Activated CD8-positive, alpha-beta T cell treated with anti-CD3 and anti-CD28 coated beads, Interleukin-2, amount 10 ng/mL, durations not matched to agents 7 days and 5 days (primary cell): ENCODE measurements around the gene ATP8B4. TPM values are rescaled to one million over a fixed set of nuclear protein-coding genes. Genes with fewer than 3 reads are reported as not detected.

Experiments used
- ATAC-seq: fragments of 150-1000 bp; cut with Tn5 transposase; one replicate; pipeline ENCODE4 v1.10.0; 2021; ENCODE audit warnings: moderate library complexity
- CTCF ChIA-PET: fragments of 350-600 bp; sonication (Branson Sonifier 250); formaldehyde crosslinking; loops from one replicate; lab custom pipeline; 2021; ENCODE audit warnings: antibody characterized with exemption; lab: Charles Lee
- POLR2A ChIA-PET: fragments of 350-600 bp; sonication (Branson Sonifier 250); formaldehyde crosslinking; loops from one replicate; lab custom pipeline; 2021; ENCODE audit warnings: antibody characterized with exemption; lab: Charles Lee
- DNase-seq: peaks from one replicate; pipeline ENCODE4 v3.0.0-alpha.2; 2020
- H3K27ac Mint-ChIP-seq: one replicate; pipeline ENCODE4 v1.8.0; 2021; ENCODE audit warnings: mild to moderate bottlenecking, mixed read lengths
- H3K27me3 Mint-ChIP-seq: one replicate; pipeline ENCODE4 v1.8.0; 2021; ENCODE audit warnings: low read depth, mixed read lengths
- H3K36me3 Mint-ChIP-seq: one replicate; pipeline ENCODE4 v1.8.0; 2021; ENCODE audit warnings: low read depth, mixed read lengths
- H3K4me1 Mint-ChIP-seq: one replicate; pipeline ENCODE4 v1.8.0; 2021; ENCODE audit warnings: low read depth, mixed read lengths
- H3K4me3 Mint-ChIP-seq: one replicate; pipeline ENCODE4 v1.8.0; 2021; ENCODE audit warnings: mild to moderate bottlenecking, mixed read lengths
- H3K9me3 Mint-ChIP-seq: one replicate; pipeline ENCODE4 v1.8.0; 2022; ENCODE audit warnings: mixed read lengths; ENCODE audit not compliant: insufficient read depth
- total RNA-seq, 2 experiments: library from RNA; stranded (reverse); gene quantifications; one replicate each; pipeline ENCODE4 v1.2.3, GENCODE V29; 2021

The ATP8B4 gene
- total RNA-seq, 2 experiments from 2014 or later: 35.9 to 39.2 TPM

- Mint-ChIP-seq H3K4me3 (no peak overlapping the region), H3K4me1 (peaks cover 14% of the 10 kb centered on the region), H3K9me3 (no peaks in the 10 kb centered on the region), H3K27ac (no peak overlapping the region), H3K36me3 (no peaks in the 10 kb centered on the region), H3K27me3 (peaks cover 7% of the 10 kb centered on the region)
- ChIA-PET CTCF (interaction anchor here (0.6 to 2.2 kb wide), 2 partner anchors 100 to 165 kb away, joined by 4 to 10 read pairs; no protein-coding TSS in a partner anchor), POLR2A (interaction anchor here (0.6 kb wide), 1 partner anchor 165 kb away, joined by 7 read pairs; no protein-coding TSS in a partner anchor)
- DNase-seq (no peak), ATAC-seq (no peak)
Observed at GRCh38 chr15:50150349-50150748, 31.3 kb upstream of the ATP8B4 start.

GRCh38 chr15:50149090-50149489, 30.1 kb upstream of the ATP8B4 start:
- Mint-ChIP-seq H3K4me3 (no peak overlapping the region), H3K4me1 (peaks cover 25% of the 10 kb centered on the region), H3K9me3 (no peaks in the 10 kb centered on the region), H3K36me3 (peaks cover 2% of the 10 kb centered on the region), H3K27me3 (peaks cover 7% of the 10 kb centered on the region), H3K27ac (no peak overlapping the region)
- ChIA-PET POLR2A (no interaction called here), CTCF (interaction anchor here (1.5 to 2.2 kb wide), 2 partner anchors 167 kb away, joined by 8 to 10 read pairs; no protein-coding TSS in a partner anchor)
- no peak for ATAC-seq
- no peak for DNase-seq

DNA sequence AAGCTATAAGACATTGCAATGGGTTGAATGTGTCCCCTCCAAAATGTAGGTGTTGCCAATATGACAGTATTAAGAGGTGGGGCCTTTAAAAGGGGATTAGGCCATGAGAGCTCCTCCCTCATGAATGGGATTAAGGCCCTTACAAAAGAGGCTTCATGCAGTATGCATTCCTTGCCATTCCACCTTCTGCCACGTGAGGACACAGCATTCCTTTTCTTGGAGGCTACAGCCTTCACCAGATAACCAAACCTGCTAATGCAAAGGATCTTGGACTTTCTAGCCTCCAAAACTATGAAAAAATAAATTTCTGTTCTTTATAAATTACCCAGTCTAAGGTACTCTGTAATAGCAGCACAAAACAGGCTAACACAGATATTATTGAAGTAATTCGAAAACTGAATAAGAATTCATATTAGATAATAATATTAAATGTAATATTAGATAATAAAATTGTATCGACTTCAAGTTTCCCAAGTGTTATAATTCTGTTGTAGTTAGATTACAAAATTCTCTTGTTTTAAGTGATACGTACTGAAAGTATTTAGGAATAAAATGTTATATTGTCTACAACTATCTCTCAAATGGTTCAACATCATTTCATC, 29.4 kb upstream of the ATP8B4 start:
- CTCF ChIA-PET: interaction anchor here (1.5 kb wide), 1 partner anchor 168 kb away, joined by 8 read pairs; no protein-coding TSS in a partner anchor
- POLR2A ChIA-PET: interaction anchor here (0.6 kb wide), 1 partner anchor 109 kb away, joined by 3 read pairs; no protein-coding TSS in a partner anchor
- Mint-ChIP-seq H3K9me3 (no peaks in the 10 kb centered on the region), H3K27me3 (peaks cover 5% of the 10 kb centered on the region), H3K36me3 (peaks cover 2% of the 10 kb centered on the region), H3K27ac (no peak overlapping the region), H3K4me1 (peaks cover 27% of the 10 kb centered on the region), H3K4me3 (no peak overlapping the region)
- DNase-seq (no peak), ATAC-seq (no peak)

DNA sequence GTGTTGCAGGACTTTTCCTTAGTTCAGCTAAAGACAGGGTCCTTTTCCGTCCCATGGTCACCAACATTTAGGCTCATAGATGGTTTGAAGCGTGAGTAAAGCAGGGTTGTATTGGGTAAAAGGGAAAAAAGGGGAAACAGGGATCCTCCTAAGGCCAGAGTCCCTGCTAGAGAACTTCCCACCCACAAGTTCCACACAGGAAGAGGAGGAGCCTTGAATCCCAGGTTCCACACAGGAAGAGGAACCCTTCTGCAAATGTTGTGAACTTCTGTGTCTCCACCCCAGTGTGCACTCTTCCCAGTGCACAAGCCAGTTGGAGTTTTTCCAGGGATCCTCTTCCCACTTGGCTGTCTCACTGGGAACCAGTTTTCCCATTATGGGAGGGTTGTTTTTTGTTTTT, 27.6 kb upstream of the ATP8B4 start:
- ChIA-PET CTCF (interaction anchor here (1.1 to 2.7 kb wide), 5 partner anchors 22 to 911 kb away, joined by 3 to 19 read pairs (median 5); partner anchors contain the start of gene FGF7), POLR2A (no interaction called here)
- Mint-ChIP-seq H3K4me3 (no peak overlapping the region), H3K27me3 (no peaks in the 10 kb centered on the region), H3K9me3 (no peaks in the 10 kb centered on the region), H3K36me3 (peaks cover 2% of the 10 kb centered on the region), H3K4me1 (peaks cover 30% of the 10 kb centered on the region), H3K27ac (no peak overlapping the region)
- ATAC-seq (no peak), DNase-seq (no peak)

DNA sequence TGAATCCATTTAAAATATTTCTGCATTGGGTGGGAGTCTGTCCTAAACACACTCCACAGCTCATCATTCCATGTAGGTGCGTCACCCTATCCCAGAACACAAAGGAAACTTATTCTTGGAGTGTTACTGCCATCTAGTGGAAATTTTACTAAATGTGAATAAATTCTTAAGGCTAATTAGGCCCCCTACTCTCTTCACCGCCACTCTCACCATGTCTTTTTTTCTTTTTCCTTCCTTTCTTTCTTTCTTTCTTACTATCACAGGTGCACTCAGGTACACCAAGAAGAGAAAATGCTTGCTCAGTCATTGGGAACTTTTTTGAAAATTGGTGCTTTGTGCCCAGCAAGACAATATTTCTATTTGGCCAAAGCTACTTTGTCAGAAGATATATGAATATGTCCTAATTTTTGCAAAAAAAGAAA, 26.4 kb upstream of the ATP8B4 start:
- CTCF ChIA-PET: interaction anchor here (0.8 to 2.7 kb wide), 25 partner anchors 10 to 1284 kb away, joined by 3 to 19 read pairs (median 4); partner anchors contain the start of gene FGF7
- ATAC-seq (peak; percentile 47), DNase-seq (no peak)
- Mint-ChIP-seq H3K4me3 (no peak overlapping the region), H3K4me1 (peaks cover 35% of the 10 kb centered on the region), H3K27me3 (no peaks in the 10 kb centered on the region), H3K36me3 (peaks cover 2% of the 10 kb centered on the region), H3K27ac (no peak overlapping the region), H3K9me3 (no peaks in the 10 kb centered on the region)
- POLR2A ChIA-PET: no interaction called here

DNA sequence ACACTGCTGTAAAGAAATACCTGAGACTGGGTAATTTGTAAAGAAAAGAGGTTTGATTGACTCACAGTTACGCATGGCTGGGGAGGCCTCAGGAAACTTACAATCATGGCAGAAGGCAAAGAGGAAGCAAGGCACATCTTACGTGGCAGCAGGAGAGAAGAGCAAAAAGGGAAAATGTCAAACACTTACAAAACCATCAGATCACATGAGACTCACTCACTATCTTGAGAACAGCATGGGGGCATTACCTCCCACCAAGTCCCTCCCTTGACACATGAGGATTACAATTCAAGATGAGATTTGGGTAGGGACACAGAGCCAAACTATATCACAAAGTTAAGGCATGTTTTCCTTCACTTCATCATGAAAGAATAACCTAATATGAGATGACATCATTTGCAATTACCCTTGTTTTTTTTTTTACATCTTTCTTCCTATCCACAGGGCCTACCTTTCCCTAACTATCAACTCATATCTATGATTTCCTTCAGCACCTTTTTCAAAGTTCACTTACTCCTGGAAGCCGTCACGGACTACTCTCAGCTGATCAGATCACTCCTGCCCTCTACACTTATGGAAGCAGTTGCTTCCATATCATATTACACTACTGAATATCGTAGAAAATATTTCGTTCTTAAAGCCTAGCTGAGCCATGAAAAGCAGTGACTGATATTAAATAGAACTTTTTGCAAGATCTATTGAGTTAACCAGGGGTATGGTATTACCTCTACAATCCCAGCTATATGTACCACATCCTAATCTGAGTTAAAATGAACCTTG, 25.5 kb upstream of the ATP8B4 start:
- ChIA-PET CTCF (interaction anchor here (0.8 to 2.7 kb wide), 22 partner anchors 9 to 1283 kb away, joined by 3 to 19 read pairs (median 4); partner anchors contain the start of gene FGF7), POLR2A (no interaction called here)
- Mint-ChIP-seq H3K36me3 (peaks cover 2% of the 10 kb centered on the region), H3K9me3 (no peaks in the 10 kb centered on the region), H3K27me3 (no peaks in the 10 kb centered on the region), H3K27ac (no peak overlapping the region), H3K4me3 (no peak overlapping the region), H3K4me1 (peaks cover 30% of the 10 kb centered on the region)
- no peak for DNase-seq
- ATAC-seq: no peak

DNA sequence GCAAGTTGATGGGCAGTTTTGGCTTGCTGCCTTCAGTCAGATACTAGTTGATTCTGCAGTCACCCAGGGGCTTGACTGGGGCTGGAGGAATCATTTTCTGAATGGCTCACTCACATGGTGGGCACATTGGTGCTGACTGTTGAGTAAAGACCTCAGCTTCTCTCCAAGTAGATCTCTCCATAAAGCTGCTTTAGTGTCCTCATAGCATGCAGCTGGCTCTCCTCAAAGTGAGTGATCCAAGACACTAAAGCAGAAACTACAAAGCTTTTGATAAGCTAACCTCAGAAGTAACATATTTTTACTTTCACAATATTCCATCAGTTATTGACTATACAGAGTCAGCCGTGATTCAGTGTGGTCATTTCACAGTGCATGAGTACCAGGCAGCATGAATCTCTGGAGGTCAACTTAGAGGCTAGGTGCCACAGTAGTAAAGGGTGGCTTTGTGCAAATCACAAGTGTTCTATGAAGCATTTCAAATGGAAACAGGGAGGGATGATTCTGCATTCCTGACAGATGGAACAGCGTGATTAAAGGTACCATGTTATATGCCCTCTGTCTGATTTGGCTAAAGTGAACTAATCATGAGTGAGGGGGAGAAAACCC, 24.3 kb upstream of the ATP8B4 start:
- no peaks in the 10 kb centered on the region for H3K9me3 Mint-ChIP-seq
- ATAC-seq: no peak
- DNase-seq: no peak
- H3K4me3 Mint-ChIP-seq: no peak overlapping the region
- CTCF ChIA-PET: interaction anchor here (1.3 to 2.9 kb wide), 2 partner anchors 173 to 908 kb away, joined by 4 to 11 read pairs; no protein-coding TSS in a partner anchor
- H3K27me3 Mint-ChIP-seq: no peaks in the 10 kb centered on the region
- POLR2A ChIA-PET: no interaction called here
- peaks cover 2% of the 10 kb centered on the region for H3K36me3 Mint-ChIP-seq
- no peak overlapping the region for H3K27ac Mint-ChIP-seq
- H3K4me1 Mint-ChIP-seq: peaks cover 31% of the 10 kb centered on the region

DNA sequence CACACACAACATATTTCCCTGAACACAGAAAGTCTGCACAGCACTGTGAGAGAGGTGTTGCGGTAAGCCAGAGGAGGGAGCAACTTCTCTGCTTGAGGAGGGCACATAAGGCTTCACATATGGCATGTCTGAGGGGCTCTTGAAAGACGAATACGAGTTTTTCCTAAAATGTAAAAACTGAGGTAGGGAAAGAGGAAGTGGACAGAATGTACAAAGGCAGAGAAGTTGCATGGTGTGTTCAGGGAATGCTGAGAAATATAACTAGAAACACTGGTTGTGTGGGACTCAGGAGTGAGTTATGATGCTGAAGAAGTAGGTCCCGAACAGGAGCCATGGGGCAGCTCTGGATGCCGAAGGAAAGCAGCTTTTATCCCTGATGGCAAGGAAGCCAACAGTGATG, 22.8 kb upstream of the ATP8B4 start:
- no peaks in the 10 kb centered on the region for H3K9me3 Mint-ChIP-seq
- H3K36me3 Mint-ChIP-seq: peaks cover 2% of the 10 kb centered on the region
- ATAC-seq (no peak), DNase-seq (no peak)
- no peaks in the 10 kb centered on the region for H3K27me3 Mint-ChIP-seq
- no peak overlapping the region for H3K27ac Mint-ChIP-seq
- POLR2A ChIA-PET: no interaction called here
- CTCF ChIA-PET: interaction anchor here (1.2 to 2.9 kb wide), 2 partner anchors 665 to 907 kb away, joined by 4 to 11 read pairs; no protein-coding TSS in a partner anchor
- H3K4me3 Mint-ChIP-seq: no peak overlapping the region
- peaks cover 45% of the 10 kb centered on the region for H3K4me1 Mint-ChIP-seq

GRCh38 chr15:50140983-50141382, 21.9 kb upstream of the ATP8B4 start:
- peaks cover 2% of the 10 kb centered on the region for H3K36me3 Mint-ChIP-seq
- CTCF ChIA-PET: interaction anchor here (0.6 to 2.9 kb wide), 4 partner anchors 97 to 906 kb away, joined by 3 to 11 read pairs (median 4); no protein-coding TSS in a partner anchor
- no peak for DNase-seq
- POLR2A ChIA-PET: no interaction called here
- no peak overlapping the region for H3K4me3 Mint-ChIP-seq
- H3K27me3 Mint-ChIP-seq: no peaks in the 10 kb centered on the region
- H3K9me3 Mint-ChIP-seq: no peaks in the 10 kb centered on the region
- peaks cover 46% of the 10 kb centered on the region for H3K4me1 Mint-ChIP-seq
- H3K27ac Mint-ChIP-seq: no peak overlapping the region
- ATAC-seq: no peak

DNA sequence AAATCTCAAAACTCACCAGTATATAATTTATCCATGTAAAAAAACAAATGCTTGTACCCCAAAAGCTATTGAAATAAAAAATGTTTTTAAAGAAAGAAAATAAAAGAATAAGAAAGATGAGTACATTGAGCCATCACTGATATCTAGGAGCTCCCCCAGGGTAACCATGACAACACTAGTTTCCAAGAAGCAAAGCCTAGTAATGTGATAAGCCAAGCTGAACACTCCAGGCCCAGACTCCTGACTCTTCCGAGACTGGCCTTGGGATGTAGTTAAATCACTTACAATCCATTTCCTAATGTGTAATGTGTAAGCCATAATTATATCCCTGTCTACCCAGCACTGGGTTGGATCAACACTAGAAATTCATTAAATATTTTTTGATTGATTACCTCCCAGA, 21.1 kb upstream of the ATP8B4 start:
- Mint-ChIP-seq H3K4me1 (peaks cover 48% of the 10 kb centered on the region), H3K27ac (no peak overlapping the region), H3K36me3 (peaks cover 2% of the 10 kb centered on the region), H3K27me3 (no peaks in the 10 kb centered on the region), H3K9me3 (no peaks in the 10 kb centered on the region), H3K4me3 (no peak overlapping the region)
- ATAC-seq (no peak), DNase-seq (no peak)
- CTCF ChIA-PET: interaction anchor here (1.5 kb wide), 1 partner anchor 175 kb away, joined by 3 read pairs; no protein-coding TSS in a partner anchor
- POLR2A ChIA-PET: no interaction called here

DNA sequence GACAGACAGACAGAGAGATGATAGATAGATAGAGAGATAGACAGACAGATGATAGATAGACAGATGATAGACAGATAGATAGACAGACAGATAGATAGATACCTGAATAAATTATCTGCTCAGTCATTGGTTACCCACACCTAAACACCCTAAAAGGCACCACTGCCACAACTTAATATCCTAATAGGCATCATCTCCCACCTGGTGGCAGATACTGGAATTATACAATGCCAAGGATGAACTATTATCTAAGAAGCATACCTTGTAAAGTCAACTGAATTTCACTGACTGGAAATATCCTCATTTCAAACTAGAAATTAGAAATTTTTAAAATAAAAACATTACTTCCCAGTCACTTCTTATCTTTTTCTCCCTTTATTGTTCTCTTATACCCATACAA, 19.4 kb upstream of the ATP8B4 start:
- Mint-ChIP-seq H3K27ac (no peak overlapping the region), H3K4me1 (peaks cover 47% of the 10 kb centered on the region), H3K9me3 (no peaks in the 10 kb centered on the region), H3K4me3 (no peak overlapping the region), H3K36me3 (no peaks in the 10 kb centered on the region), H3K27me3 (no peaks in the 10 kb centered on the region)
- ATAC-seq: no peak
- CTCF ChIA-PET: interaction anchor here (1.2 to 2.2 kb wide), 4 partner anchors 12 to 60 kb away, joined by 3 to 9 read pairs (median 6); no protein-coding TSS in a partner anchor
- DNase-seq: no peak
- POLR2A ChIA-PET: no interaction called here
